ENCODE measurements around the gene ZNFX1.

ZNFX1 gene

DNA sequence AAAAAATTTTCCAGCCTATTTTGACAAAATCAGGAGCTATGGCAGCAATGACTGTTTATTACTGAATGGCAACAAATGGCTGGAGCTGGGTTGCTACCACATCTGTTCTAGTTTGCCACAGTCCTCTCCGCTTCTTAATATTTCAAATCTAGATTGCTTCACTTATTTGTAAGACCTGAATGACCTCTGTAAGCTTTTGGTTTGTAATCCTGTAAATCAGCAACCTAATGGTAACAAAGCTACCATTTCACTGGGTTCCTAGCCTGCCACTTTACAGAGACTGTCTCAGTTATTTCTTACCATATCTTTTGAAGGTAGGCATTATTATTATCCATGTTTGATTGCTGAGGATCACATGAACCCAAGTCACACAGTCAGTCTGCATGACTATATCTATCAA lies 15.4 kb downstream of the ZNFX1 start:
- Histone ChIP-seq H3K79me2 (ENCODE audit: insufficient read depth, low read length) (peaks cover 13% of the 10 kb centered on the region), H3K4me2 (ENCODE audit: low read depth, low read length, poor library complexity, severe bottlenecking) (no peak overlapping the region), H3K36me3 (ENCODE audit: insufficient read depth, low read length) (peaks cover 57% of the 10 kb centered on the region; the same call in 1 of the 2 replicates), H3K27me3 (ENCODE audit: insufficient read depth, low read length, poor library complexity, severe bottlenecking) (no peaks in the 10 kb centered on the region), H3K4me3 (ENCODE audit: low read length, poor library complexity, severe bottlenecking) (no peak overlapping the region), H4K20me1 (ENCODE audit: insufficient read depth, low read length, poor library complexity, severe bottlenecking) (peaks cover 10% of the 10 kb centered on the region), H3K9me2 (replicated peaks; ENCODE audit: low read depth, low read length) (no peaks in the 10 kb centered on the region), H3K4me1 (ENCODE audit: insufficient read depth, low read length, poor library complexity, severe bottlenecking) (peaks cover 5% of the 10 kb centered on the region), H3K9ac (ENCODE audit: low read depth, low read length, poor library complexity, severe bottlenecking) (no peak overlapping the region), H3K9me3 (ENCODE audit: insufficient read depth, low read depth, low read length) (no peaks in the 10 kb centered on the region), H3F3A (ENCODE audit: low read depth) (no peaks in the 10 kb centered on the region), H2AFZ (ENCODE audit: low read length) (no peak overlapping the region)
- no peak for TF ChIP-seq EZH2phosphoT487 (IDR thresholded peaks at IDR 0.05; ENCODE audit: borderline replicate concordance)
- TF ChIP-seq, protein P1, sequence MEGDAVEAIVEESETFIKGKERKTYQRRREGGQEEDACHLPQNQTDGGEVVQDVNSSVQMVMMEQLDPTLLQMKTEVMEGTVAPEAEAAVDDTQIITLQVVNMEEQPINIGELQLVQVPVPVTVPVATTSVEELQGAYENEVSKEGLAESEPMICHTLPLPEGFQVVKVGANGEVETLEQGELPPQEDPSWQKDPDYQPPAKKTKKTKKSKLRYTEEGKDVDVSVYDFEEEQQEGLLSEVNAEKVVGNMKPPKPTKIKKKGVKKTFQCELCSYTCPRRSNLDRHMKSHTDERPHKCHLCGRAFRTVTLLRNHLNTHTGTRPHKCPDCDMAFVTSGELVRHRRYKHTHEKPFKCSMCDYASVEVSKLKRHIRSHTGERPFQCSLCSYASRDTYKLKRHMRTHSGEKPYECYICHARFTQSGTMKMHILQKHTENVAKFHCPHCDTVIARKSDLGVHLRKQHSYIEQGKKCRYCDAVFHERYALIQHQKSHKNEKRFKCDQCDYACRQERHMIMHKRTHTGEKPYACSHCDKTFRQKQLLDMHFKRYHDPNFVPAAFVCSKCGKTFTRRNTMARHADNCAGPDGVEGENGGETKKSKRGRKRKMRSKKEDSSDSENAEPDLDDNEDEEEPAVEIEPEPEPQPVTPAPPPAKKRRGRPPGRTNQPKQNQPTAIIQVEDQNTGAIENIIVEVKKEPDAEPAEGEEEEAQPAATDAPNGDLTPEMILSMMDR (conservative IDR thresholded peaks at IDR 0.05; ENCODE audit: low read length), result no peak

DNA sequence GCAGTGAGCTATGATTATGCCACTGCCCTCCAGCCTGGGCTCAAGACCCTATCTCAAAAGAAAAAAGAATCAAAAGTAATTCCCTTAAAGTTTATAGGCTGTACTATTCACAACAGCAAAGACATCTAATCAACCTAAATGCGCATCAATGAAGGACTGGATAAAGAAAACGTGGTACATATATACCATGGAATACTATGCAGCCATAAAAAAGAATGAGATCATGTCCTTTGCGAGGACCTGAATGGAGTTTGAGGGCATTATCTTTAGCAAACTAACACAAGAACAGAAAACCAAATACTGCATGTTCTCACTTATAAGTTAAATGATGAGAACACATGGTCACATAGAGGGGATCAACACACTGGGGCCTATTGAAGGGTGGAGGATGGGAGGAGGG lies 16.7 kb downstream of the ZNFX1 start:
- no peaks in the 10 kb centered on the region for H3K9me3 ChIP-seq (ENCODE audit: insufficient read depth, low read depth, low read length)
- no peaks in the 10 kb centered on the region for H3F3A ChIP-seq (ENCODE audit: low read depth)
- H4K20me1 ChIP-seq (ENCODE audit: insufficient read depth, low read length, poor library complexity, severe bottlenecking), result peaks cover 5% of the 10 kb centered on the region
- no peak overlapping the region for H3K4me2 ChIP-seq (ENCODE audit: low read depth, low read length, poor library complexity, severe bottlenecking)
- H3K79me2 ChIP-seq (ENCODE audit: insufficient read depth, low read length), result 0 out of 2 replicates have a peak, but pooled peaks cover 4% of the 10 kb centered on the region
- H3K9ac ChIP-seq (ENCODE audit: low read depth, low read length, poor library complexity, severe bottlenecking), result no peak overlapping the region
- no peaks in the 10 kb centered on the region for H3K9me2 ChIP-seq (replicated peaks; ENCODE audit: low read depth, low read length)
- H3K4me3 ChIP-seq (ENCODE audit: low read length, poor library complexity, severe bottlenecking), result no peak overlapping the region
- peaks cover 69% of the 10 kb centered on the region; the same call in 1 of the 2 replicates for H3K36me3 ChIP-seq (ENCODE audit: insufficient read depth, low read length)
- no peak overlapping the region for H2AFZ ChIP-seq (ENCODE audit: low read length)
- no peak for TF ChIP-seq EZH2phosphoT487 (IDR thresholded peaks at IDR 0.05; ENCODE audit: borderline replicate concordance)
- TF ChIP-seq, protein P1 (conservative IDR thresholded peaks at IDR 0.05; ENCODE audit: low read length), result no peak
- no peaks in the 10 kb centered on the region for H3K4me1 ChIP-seq (ENCODE audit: insufficient read depth, low read length, poor library complexity, severe bottlenecking)
- H3K27me3 ChIP-seq (ENCODE audit: insufficient read depth, low read length, poor library complexity, severe bottlenecking), result no peaks in the 10 kb centered on the region

DNA sequence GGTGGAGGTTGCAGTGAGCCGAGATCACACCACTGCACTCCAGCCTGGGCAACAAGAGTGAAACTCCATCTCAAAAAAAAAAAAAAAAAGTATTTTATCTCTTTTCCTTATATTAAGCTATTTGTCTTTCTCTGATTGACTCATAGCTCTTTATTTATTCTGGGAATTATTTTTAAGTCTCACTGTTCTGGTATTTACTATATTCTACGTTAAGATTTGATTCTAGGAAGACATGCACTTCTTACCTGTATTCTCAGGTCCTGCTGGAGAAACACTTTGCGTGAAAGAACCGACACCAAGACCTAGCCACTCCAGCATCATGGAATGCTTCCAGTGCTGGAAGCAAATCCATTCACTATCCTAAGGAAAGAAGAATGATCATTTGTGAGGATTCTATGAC lies 17.6 kb downstream of the ZNFX1 start:
- Histone ChIP-seq H4K20me1 (ENCODE audit: insufficient read depth, low read length, poor library complexity, severe bottlenecking) (peaks cover 5% of the 10 kb centered on the region), H3K36me3 (ENCODE audit: insufficient read depth, low read length) (peaks cover 75% of the 10 kb centered on the region), H2AFZ (ENCODE audit: low read length) (no peak overlapping the region), H3K9ac (ENCODE audit: low read depth, low read length, poor library complexity, severe bottlenecking) (no peak overlapping the region), H3K9me2 (replicated peaks; ENCODE audit: low read depth, low read length) (no peaks in the 10 kb centered on the region), H3K4me3 (ENCODE audit: low read length, poor library complexity, severe bottlenecking) (no peak overlapping the region), H3K9me3 (ENCODE audit: insufficient read depth, low read depth, low read length) (no peaks in the 10 kb centered on the region), H3F3A (ENCODE audit: low read depth) (no peaks in the 10 kb centered on the region), H3K79me2 (ENCODE audit: insufficient read depth, low read length) (no peaks in the 10 kb centered on the region), H3K4me2 (ENCODE audit: low read depth, low read length, poor library complexity, severe bottlenecking) (no peak overlapping the region), H3K4me1 (ENCODE audit: insufficient read depth, low read length, poor library complexity, severe bottlenecking) (no peaks in the 10 kb centered on the region), H3K27me3 (ENCODE audit: insufficient read depth, low read length, poor library complexity, severe bottlenecking) (no peaks in the 10 kb centered on the region)
- no peak for TF ChIP-seq EZH2phosphoT487 (IDR thresholded peaks at IDR 0.05; ENCODE audit: borderline replicate concordance)
- TF ChIP-seq, protein P1 (conservative IDR thresholded peaks at IDR 0.05; ENCODE audit: low read length), result no peak

All from Loucy (cell line).